Keratinocyte (primary cell): Measurements from ENCODE around the gene GAD2.

Source experiments
- CTCF ChIP-seq, 3 experiments: IDR thresholded peaks in 1 of 3; conservative IDR thresholded peaks in 1 of 3; optimal IDR thresholded peaks in 1 of 3; 2 replicates in 2 of 3; 3 replicates in 1 of 3; pipeline versions ENCODE3 to v1.5.1; 2011; ENCODE audit warnings: low read length in 3 of 3, mild to moderate bottlenecking in 3 of 3, moderate library complexity in 2 of 3, control low read depth in 1 of 3, inconsistent platforms in 1 of 3; ENCODE audit not compliant: insufficient read depth in 2 of 3; ENCODE audit errors: extremely low read depth in 1 of 3
- EZH2 ChIP-seq: IDR thresholded peaks from one replicate; pipeline ENCODE4 v1.6.1; 2012; ENCODE audit warnings: inconsistent platforms, mild to moderate bottlenecking, low read length, moderate library complexity

GRCh38 chr10:26335574-26336093, 119.1 kb downstream of the GAD2 start:
- no peak for TF ChIP-seq EZH2
- no peak for TF ChIP-seq CTCF (optimal IDR thresholded peaks at IDR 0.05 in 1 of 3, IDR thresholded peaks at IDR 0.05 in 1 of 3, conservative IDR thresholded peaks at IDR 0.05 in 1 of 3; ENCODE audit: extremely low read depth in 1 of 3, insufficient read depth in 2 of 3, low read length in 3 of 3)
